ENCODE results near the gene AP3B1.

DNA sequence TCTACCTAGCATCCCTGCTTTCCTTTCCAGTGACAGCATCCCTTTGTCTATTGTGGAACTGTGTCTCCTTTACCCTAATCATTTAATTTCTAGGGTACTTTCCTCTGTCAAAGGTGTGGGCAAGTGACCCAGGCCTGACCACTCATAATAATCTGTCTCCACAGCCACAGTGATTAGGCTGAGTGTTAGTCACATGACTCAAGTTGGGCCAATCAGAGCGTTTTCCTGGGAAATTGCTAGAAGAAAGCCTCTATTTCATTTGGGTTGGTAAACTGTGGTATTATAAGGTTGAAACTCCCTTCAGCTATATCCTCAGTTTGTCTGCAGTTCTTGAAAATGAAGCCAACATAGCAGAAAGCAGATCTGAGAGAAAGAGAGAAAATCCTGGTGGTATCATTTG lies 14.2 kb upstream of the AP3B1 start:
- TF ChIP-seq, protein P1, sequence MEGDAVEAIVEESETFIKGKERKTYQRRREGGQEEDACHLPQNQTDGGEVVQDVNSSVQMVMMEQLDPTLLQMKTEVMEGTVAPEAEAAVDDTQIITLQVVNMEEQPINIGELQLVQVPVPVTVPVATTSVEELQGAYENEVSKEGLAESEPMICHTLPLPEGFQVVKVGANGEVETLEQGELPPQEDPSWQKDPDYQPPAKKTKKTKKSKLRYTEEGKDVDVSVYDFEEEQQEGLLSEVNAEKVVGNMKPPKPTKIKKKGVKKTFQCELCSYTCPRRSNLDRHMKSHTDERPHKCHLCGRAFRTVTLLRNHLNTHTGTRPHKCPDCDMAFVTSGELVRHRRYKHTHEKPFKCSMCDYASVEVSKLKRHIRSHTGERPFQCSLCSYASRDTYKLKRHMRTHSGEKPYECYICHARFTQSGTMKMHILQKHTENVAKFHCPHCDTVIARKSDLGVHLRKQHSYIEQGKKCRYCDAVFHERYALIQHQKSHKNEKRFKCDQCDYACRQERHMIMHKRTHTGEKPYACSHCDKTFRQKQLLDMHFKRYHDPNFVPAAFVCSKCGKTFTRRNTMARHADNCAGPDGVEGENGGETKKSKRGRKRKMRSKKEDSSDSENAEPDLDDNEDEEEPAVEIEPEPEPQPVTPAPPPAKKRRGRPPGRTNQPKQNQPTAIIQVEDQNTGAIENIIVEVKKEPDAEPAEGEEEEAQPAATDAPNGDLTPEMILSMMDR (conservative IDR thresholded peaks at IDR 0.05; ENCODE audit: low read depth in 2 of 2): no peak
- TF ChIP-seq EZH2 (IDR thresholded peaks at IDR 0.05; ENCODE audit: low read depth, unreplicated experiment): no peak
- TF ChIP-seq POLR2AphosphoS5 (IDR thresholded peaks at IDR 0.05; ENCODE audit: low read depth): no peak
- TF ChIP-seq EZH2phosphoT487 (IDR thresholded peaks at IDR 0.05; ENCODE audit: unreplicated experiment): no peak
- TF ChIP-seq ZNF114 (CRISPR knock-in tag; IDR thresholded peaks at IDR 0.05): no peak
- TF ChIP-seq, protein P2, sequence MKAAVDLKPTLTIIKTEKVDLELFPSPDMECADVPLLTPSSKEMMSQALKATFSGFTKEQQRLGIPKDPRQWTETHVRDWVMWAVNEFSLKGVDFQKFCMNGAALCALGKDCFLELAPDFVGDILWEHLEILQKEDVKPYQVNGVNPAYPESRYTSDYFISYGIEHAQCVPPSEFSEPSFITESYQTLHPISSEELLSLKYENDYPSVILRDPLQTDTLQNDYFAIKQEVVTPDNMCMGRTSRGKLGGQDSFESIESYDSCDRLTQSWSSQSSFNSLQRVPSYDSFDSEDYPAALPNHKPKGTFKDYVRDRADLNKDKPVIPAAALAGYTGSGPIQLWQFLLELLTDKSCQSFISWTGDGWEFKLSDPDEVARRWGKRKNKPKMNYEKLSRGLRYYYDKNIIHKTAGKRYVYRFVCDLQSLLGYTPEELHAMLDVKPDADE (IDR thresholded peaks at IDR 0.05): no peak
- TF ChIP-seq, protein P3, sequence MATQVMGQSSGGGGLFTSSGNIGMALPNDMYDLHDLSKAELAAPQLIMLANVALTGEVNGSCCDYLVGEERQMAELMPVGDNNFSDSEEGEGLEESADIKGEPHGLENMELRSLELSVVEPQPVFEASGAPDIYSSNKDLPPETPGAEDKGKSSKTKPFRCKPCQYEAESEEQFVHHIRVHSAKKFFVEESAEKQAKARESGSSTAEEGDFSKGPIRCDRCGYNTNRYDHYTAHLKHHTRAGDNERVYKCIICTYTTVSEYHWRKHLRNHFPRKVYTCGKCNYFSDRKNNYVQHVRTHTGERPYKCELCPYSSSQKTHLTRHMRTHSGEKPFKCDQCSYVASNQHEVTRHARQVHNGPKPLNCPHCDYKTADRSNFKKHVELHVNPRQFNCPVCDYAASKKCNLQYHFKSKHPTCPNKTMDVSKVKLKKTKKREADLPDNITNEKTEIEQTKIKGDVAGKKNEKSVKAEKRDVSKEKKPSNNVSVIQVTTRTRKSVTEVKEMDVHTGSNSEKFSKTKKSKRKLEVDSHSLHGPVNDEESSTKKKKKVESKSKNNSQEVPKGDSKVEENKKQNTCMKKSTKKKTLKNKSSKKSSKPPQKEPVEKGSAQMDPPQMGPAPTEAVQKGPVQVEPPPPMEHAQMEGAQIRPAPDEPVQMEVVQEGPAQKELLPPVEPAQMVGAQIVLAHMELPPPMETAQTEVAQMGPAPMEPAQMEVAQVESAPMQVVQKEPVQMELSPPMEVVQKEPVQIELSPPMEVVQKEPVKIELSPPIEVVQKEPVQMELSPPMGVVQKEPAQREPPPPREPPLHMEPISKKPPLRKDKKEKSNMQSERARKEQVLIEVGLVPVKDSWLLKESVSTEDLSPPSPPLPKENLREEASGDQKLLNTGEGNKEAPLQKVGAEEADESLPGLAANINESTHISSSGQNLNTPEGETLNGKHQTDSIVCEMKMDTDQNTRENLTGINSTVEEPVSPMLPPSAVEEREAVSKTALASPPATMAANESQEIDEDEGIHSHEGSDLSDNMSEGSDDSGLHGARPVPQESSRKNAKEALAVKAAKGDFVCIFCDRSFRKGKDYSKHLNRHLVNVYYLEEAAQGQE (IDR thresholded peaks at IDR 0.05; ENCODE audit: unreplicated experiment): no peak
- no peak for TF ChIP-seq STAT1 (IDR thresholded peaks at IDR 0.05; ENCODE audit: unreplicated experiment)
- TF ChIP-seq CREB1 (CRISPR knock-in tag; IDR thresholded peaks at IDR 0.05; ENCODE audit: low read depth): no peak

All from GM23338 (cell line).